HEK293 (cell line): Measurements from ENCODE around the gene CNEP1R1.

Source experiments
- CTCF ChIA-PET: fragments of 350-600 bp; formaldehyde crosslinking; extraction: SDS; loops from one replicate; lab custom pipeline; 2021; ENCODE audit warnings: antibody characterized with exemption; lab: Yijun Ruan, JAX
- POLR2A ChIA-PET: fragments of 300-600 bp; formaldehyde crosslinking; extraction: SDS; loops from one replicate; lab custom pipeline; 2020; ENCODE audit warnings: antibody characterized with exemption, inconsistent platforms; lab: Yijun Ruan, JAX
- H3K27ac ChIP-seq: fragments of 200-500 bp; sonication (Bioruptor generic); 2 replicates; pipeline ENCODE4 v1.5.1; 2014; ENCODE audit warnings: low read depth, low read length, control low read depth, inconsistent platforms; ENCODE audit errors: extremely low read depth
- H3K36me3 ChIP-seq, 2 experiments: fragments of 200-500 bp in 1 of 2; sonication (Bioruptor generic) in 1 of 2; 1 replicate in 1 of 2; 2 replicates in 1 of 2; pipeline ENCODE4 v1.5.1; 2014 to 2017; ENCODE audit warnings: inconsistent platforms in 2 of 2, low read length in 2 of 2; ENCODE audit not compliant: control insufficient read depth in 2 of 2, insufficient read depth in 1 of 2
- H3K4me1 ChIP-seq: fragments of 200-500 bp; sonication (Bioruptor generic); 2 replicates; pipeline ENCODE4 v1.5.1; 2014; ENCODE audit warnings: mild to moderate bottlenecking, low read length, inconsistent platforms; ENCODE audit not compliant: control insufficient read depth, insufficient read depth
- H3K4me3 ChIP-seq: 2 replicates; pipeline ENCODE4 v1.5.1; 2011; ENCODE audit warnings: low read depth, mild to moderate bottlenecking, control low read depth, low read length, moderate library complexity
- H3K9me3 ChIP-seq: fragments of 200-500 bp; sonication (Bioruptor generic); 2 replicates; pipeline ENCODE4 v1.5.1; 2014; ENCODE audit warnings: low read depth, low read length, inconsistent platforms; ENCODE audit not compliant: control insufficient read depth, insufficient read depth
- CTCF ChIP-seq: fragments of 450-650 bp; formaldehyde crosslinking; IDR thresholded peaks from 2 replicates; pipeline ENCODE4 v1.5.1; 2016; ENCODE audit warnings: missing biosample characterization, missing genetic modification characterization
- GLI4 ChIP-seq: fragments of 450-650 bp; formaldehyde crosslinking; IDR thresholded peaks from 2 replicates; pipeline ENCODE4 v1.5.1; 2016; ENCODE audit warnings: missing biosample characterization, missing genetic modification characterization
- GLIS2 ChIP-seq: fragments of 450-650 bp; formaldehyde crosslinking; IDR thresholded peaks from 2 replicates; pipeline ENCODE4 v1.5.1; 2016; ENCODE audit warnings: missing biosample characterization, missing genetic modification characterization
- INSM2 ChIP-seq: fragments of 450-650 bp; formaldehyde crosslinking; IDR thresholded peaks from 2 replicates; pipeline ENCODE4 v1.5.1; 2016; ENCODE audit warnings: missing biosample characterization, missing genetic modification characterization
- KLF7 ChIP-seq: fragments of 450-650 bp; formaldehyde crosslinking; IDR thresholded peaks from 2 replicates; pipeline ENCODE4 v1.5.1; 2016; ENCODE audit warnings: missing biosample characterization, missing genetic modification characterization, borderline replicate concordance
- REPIN1 ChIP-seq: fragments of 450-650 bp; formaldehyde crosslinking; IDR thresholded peaks from 2 replicates; pipeline ENCODE4 v1.5.1; 2017; ENCODE audit warnings: missing biosample characterization, missing genetic modification characterization, low read depth
- SALL2 ChIP-seq: fragments of 450-650 bp; formaldehyde crosslinking; IDR thresholded peaks from 2 replicates; pipeline ENCODE4 v1.5.0; 2017; ENCODE audit warnings: missing biosample characterization, mild to moderate bottlenecking, missing genetic modification characterization, borderline replicate concordance
- ZNF121 ChIP-seq: fragments of 450-650 bp; formaldehyde crosslinking; IDR thresholded peaks from 2 replicates; pipeline ENCODE4 v1.5.1; 2016; ENCODE audit warnings: missing biosample characterization, missing genetic modification characterization
- ZNF155 ChIP-seq: fragments of 450-650 bp; formaldehyde crosslinking; IDR thresholded peaks from 2 replicates; pipeline ENCODE4 v1.5.1; 2016; ENCODE audit warnings: missing biosample characterization, missing genetic modification characterization
- ZNF175 ChIP-seq: fragments of 450-650 bp; formaldehyde crosslinking; IDR thresholded peaks from 2 replicates; pipeline ENCODE4 v1.5.1; 2016; ENCODE audit warnings: missing biosample characterization, missing genetic modification characterization
- ZNF311 ChIP-seq: fragments of 450-650 bp; formaldehyde crosslinking; IDR thresholded peaks from 2 replicates; pipeline ENCODE4 v1.5.1; 2017; ENCODE audit warnings: missing biosample characterization, missing genetic modification characterization, borderline replicate concordance
- ZNF350 ChIP-seq: fragments of 450-650 bp; formaldehyde crosslinking; IDR thresholded peaks from 2 replicates; pipeline ENCODE4 v1.5.0; 2017; ENCODE audit warnings: missing biosample characterization, mild to moderate bottlenecking, missing genetic modification characterization
- ZNF394 ChIP-seq: fragments of 450-650 bp; formaldehyde crosslinking; IDR thresholded peaks from 2 replicates; pipeline ENCODE4 v1.5.1; 2016; ENCODE audit warnings: missing biosample characterization, missing genetic modification characterization, mild to moderate bottlenecking, moderate library complexity, borderline replicate concordance
- ZNF398 ChIP-seq: fragments of 450-650 bp; formaldehyde crosslinking; IDR thresholded peaks from 2 replicates; pipeline ENCODE4 v1.5.1; 2017; ENCODE audit warnings: missing biosample characterization, missing genetic modification characterization
- ZNF596 ChIP-seq: fragments of 450-650 bp; IDR thresholded peaks from 2 replicates; pipeline ENCODE4 v1.5.0; 2018; ENCODE audit warnings: missing biosample characterization, mild to moderate bottlenecking, missing genetic modification characterization, moderate library complexity
- ZNF639 ChIP-seq: fragments of 450-650 bp; formaldehyde crosslinking; IDR thresholded peaks from 2 replicates; pipeline ENCODE4 v1.5.1; 2016; ENCODE audit warnings: missing biosample characterization, missing genetic modification characterization
- ZNF791 ChIP-seq: fragments of 450-650 bp; formaldehyde crosslinking; IDR thresholded peaks from 2 replicates; pipeline ENCODE4 v1.5.1; 2016; ENCODE audit warnings: missing biosample characterization, missing genetic modification characterization
- ZSCAN16 ChIP-seq: fragments of 450-650 bp; formaldehyde crosslinking; IDR thresholded peaks from 2 replicates; pipeline ENCODE4 v1.5.1; 2016; ENCODE audit warnings: missing biosample characterization, missing genetic modification characterization
- ZXDB ChIP-seq: fragments of 450-650 bp; formaldehyde crosslinking; IDR thresholded peaks from 2 replicates; pipeline ENCODE4 v1.5.1; 2016; ENCODE audit warnings: missing biosample characterization, missing genetic modification characterization

CNEP1R1 gene

GRCh38 chr16:49997721-49998251, 27.2 kb upstream of the CNEP1R1 start:
- TF ChIP-seq ZNF791 (tag by site-specific recombination): no peak
- no peak overlapping the region for H3K27ac ChIP-seq
- CTCF ChIA-PET: no interaction called here
- H3K9me3 ChIP-seq: no peaks in the 10 kb centered on the region
- H3K36me3 ChIP-seq: no peaks in the 10 kb centered on the region
- H3K4me3 ChIP-seq: no peak overlapping the region
- POLR2A ChIA-PET: no interaction called here
- H3K4me1 ChIP-seq: no peaks in the 10 kb centered on the region

GRCh38 chr16:49998991-49999390, 26.0 kb upstream of the CNEP1R1 start:
- no peak for TF ChIP-seq ZNF394 (tag by site-specific recombination)
- no peak for TF ChIP-seq CTCF
- no peak for TF ChIP-seq ZNF639 (tag by site-specific recombination)
- no peak for TF ChIP-seq ZNF350
- TF ChIP-seq SALL2 (tag by site-specific recombination): no peak
- POLR2A ChIA-PET: no interaction called here
- Histone ChIP-seq H3K9me3 (no peaks in the 10 kb centered on the region), H3K27ac (no peak overlapping the region), H3K4me1 (no peaks in the 10 kb centered on the region), H3K36me3 (no peaks in the 10 kb centered on the region), H3K4me3 (no peak overlapping the region)
- CTCF ChIA-PET: interaction anchor here (0.6 kb wide), 2 partner anchors 68 to 551 kb away, joined by 3 to 4 read pairs; no protein-coding TSS in a partner anchor

GRCh38 chr16:50001144-50001543, 23.9 kb upstream of the CNEP1R1 start:
- Histone ChIP-seq H3K4me1 (no peaks in the 10 kb centered on the region), H3K4me3 (no peak overlapping the region), H3K27ac (no peak overlapping the region), H3K9me3 (no peaks in the 10 kb centered on the region), H3K36me3 (no peaks in the 10 kb centered on the region)
- ChIA-PET POLR2A (no interaction called here), CTCF (no interaction called here)
- TF ChIP-seq ZNF311 (tag by site-specific recombination) (no peak), KLF7 (tag by site-specific recombination) (no peak), GLI4 (tag by site-specific recombination) (no peak), ZNF175 (tag by site-specific recombination) (no peak), GLIS2 (tag by site-specific recombination) (no peak), ZSCAN16 (tag by site-specific recombination) (no peak), ZNF398 (tag by site-specific recombination) (no peak), REPIN1 (no peak), ZNF121 (tag by site-specific recombination) (no peak), ZNF596 (no peak), ZNF155 (no peak), INSM2 (tag by site-specific recombination) (no peak), ZXDB (tag by site-specific recombination) (no peak)
